NCI-H2227 treated with DMSO at 0.1 percent for 48 hours (cell line): ENCODE data around the gene EIF4H.
"Not testable (repeated sequence)": the region's sequence is repeated elsewhere in the genome, so short reads cannot be mapped to it uniquely, and the experiment has no call there.

Source experiments
- DNase-seq: peaks from one replicate; lab custom pipeline; 2025; lab: John Stamatoyannopoulos, UW

EIF4H gene

GRCh38 chr7:74175340-74175739 lies 1.2 kb downstream of the EIF4H start:
- no peak for DNase-seq

DNA sequence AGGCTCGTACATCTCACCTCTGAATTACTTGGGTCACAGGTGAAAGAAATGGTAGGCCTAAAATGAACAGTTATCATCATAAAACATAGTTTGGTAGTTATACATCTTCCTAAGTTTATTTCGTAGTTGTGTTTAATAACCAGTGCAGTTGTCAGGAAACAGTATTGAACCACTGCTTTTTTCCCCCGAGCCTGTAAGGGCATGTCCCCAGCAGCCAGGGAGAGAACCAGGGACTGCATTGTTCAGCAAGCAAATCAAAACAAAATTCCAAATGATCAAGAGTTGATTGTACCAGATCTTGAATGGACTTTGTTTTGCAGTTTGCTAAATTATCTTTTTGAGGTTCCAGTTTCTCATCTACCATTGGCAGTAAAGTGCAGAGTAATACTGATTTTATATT lies 2.4 kb downstream of the EIF4H start:
- DNase-seq: no peak

DNA sequence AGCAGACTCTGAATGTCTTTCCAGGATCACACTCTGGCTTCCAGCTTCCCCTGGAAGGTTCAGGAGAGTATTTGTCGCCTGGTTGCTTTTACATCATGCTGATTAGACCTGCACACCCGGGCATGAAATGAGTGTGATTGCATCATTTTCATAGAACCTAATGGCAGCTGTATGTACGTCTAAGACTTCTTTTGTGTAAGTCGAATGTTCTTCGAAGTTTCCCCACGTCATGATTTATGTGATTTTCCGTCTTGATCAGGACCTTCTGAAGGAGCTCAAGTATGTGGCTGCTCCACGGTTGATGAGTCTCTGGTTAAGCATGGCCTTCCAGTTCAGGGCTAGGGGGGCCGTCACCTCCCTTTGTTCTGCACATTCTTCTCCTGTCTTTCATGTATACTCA lies 4.5 kb downstream of the EIF4H start:
- no peak for DNase-seq

GRCh38 chr7:74179935-74180604 lies 5.9 kb downstream of the EIF4H start:
- DNase-seq: no peak

- no peak for DNase-seq
Measured at GRCh38 chr7:74180866-74181265, 6.7 kb downstream of the EIF4H start.

DNA sequence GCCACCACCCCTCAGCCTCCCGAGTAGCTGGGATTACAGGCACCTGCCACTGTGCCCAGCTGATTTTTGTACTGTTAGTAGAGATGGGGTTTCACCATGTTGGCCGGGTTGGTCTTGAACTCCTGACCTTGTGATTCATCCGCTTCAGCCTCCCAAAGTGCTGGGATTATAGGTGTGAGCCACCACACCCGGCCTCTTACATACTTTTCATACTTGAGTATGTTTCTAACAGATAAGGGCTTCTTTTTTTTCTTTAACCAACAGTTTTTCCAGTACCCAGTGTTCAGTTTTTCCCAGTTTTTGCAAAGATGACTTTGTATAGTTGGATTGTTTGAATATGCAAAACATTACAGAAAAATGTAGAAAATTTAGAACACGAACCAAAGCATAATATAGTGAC lies 7.7 kb downstream of the EIF4H start:
- no peak for DNase-seq

- no peak for DNase-seq
Measured at GRCh38 chr7:74182453-74183090, 8.4 kb downstream of the EIF4H start.

GRCh38 chr7:74183142-74183541 lies 9.0 kb downstream of the EIF4H start:
- DNase-seq: no peak

GRCh38 chr7:74183653-74184450 lies 9.7 kb downstream of the EIF4H start:
- DNase-seq: no peak

- no peak for DNase-seq
Measured at GRCh38 chr7:74185016-74185415, 10.9 kb downstream of the EIF4H start.

GRCh38 chr7:74185636-74186035 lies 11.5 kb downstream of the EIF4H start:
- no peak for DNase-seq

DNA sequence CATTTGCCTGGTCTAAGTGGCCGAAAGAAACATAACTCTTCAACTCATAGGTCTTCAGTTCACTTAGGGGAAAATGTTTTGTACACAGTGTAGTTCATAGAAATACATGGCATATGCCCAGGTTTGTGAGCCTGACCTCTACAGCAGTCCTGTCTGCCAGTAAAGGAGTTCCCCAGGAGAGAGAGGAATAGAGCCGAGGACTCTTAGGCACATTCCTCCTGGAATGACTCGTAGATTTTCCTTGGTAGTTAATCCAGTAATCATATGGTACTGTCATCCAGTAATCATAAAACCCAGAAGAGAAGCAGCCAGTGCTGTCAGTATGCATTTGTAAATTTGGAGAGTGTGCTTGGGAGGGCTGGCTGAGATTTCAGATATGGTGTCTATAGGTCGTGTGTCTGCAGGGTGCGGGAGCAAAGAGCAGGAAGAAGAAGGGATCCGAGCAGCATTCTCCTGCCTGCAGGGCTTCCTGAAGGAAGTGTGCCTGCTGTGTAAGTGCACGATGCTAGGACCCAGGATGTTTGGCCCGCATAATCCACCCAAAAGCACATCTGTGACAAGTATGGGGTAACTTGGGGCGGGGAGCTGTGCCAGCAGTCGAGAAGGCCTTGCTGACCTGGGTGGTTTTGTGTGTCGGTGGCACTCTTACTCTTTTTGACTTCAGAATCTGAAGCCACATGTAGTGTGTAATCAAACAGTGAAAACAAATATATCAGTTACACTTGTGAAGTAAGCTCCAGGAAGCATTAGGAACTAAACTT lies 13.9 kb downstream of the EIF4H start:
- no peak for DNase-seq

DNA sequence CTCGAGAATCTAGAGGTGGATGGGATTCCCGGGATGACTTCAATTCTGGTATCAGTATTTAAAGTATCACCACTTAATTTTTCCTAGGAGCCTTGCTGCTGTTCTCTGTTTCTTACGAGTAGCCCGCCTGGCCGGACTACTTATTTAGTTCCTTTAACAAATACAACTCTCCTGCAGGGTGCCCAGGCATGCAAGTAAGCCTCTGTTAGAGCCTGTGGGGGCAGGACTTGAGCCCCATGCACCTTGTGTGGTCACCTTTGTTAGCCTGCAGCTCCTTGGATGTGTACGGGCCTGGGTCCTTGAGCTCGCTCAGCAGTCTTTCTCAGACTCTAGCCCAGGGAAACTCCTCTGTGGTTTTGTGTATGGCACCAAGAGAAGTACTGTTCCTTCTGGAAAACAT lies 16.1 kb downstream of the EIF4H start:
- DNase-seq: no peak

GRCh38 chr7:74191231-74191630 lies 17.1 kb downstream of the EIF4H start:
- DNase-seq: no peak

GRCh38 chr7:74193054-74193453 lies 18.9 kb downstream of the EIF4H start:
- peak; percentile 77 for DNase-seq

GRCh38 chr7:74193913-74194312 lies 19.8 kb downstream of the EIF4H start:
- no peak for DNase-seq

DNA sequence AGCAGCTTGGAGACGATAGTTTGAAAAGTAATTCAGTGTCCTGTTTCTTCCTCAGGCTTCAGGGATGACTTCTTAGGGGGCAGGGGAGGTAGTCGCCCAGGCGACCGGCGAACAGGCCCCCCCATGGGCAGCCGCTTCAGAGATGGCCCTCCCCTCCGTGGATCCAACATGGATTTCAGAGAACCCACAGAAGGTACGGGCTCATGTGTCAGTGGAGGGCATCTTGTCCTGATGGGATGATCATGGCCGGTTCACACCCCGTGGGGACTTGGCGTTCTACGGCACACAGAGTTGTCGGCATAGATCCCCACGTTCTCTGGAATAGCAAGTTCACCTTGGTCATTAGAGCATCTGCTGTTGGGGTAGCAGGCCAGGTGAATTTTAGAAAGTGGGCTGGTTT lies 20.5 kb downstream of the EIF4H start:
- DNase-seq: no peak

- not testable (repeated sequence) for DNase-seq
Measured at GRCh38 chr7:74195139-74195860, 21.1 kb downstream of the EIF4H start.

- not testable (repeated sequence) for DNase-seq
Measured at GRCh38 chr7:74195968-74196654, 22.0 kb downstream of the EIF4H start.

DNA sequence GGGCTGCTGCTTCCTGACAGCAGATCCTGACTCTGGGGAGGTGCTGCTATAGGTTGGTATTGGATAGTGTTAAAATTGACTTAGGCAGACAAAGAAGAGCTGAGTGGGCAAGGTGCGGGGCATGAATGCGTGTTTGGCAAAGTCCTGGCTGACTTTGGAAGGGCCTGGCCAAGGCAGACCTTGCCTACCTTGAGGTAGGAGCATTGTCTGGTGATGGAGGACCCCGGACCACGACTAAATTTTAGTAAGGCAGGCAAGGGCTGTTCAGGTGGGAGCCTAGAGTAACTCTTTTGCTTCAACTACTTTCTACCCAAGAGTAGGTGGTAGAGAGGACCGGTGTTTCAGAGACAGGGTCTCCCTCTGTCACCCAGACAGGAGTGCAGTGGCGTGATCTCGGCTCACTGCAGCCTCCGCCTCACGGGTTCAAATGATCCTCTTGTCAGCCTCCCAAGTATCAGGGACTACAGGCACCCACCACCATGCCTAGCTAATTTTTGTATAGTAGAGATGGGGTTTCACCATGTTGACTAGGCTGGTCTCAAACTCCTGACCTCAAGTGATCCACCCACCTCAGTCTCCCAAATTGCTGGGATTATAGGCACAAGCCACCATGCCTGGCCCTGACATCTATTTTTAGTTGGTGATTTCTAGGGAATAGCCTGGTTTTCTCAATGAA lies 23.4 kb downstream of the EIF4H start:
- no peak for DNase-seq
